Gastroesophageal sphincter (tissue), 3 donors: ENCODE results near the gene WASHC4.

Experiments used
- CTCF ChIP-seq, 4 experiments: fragments of 200-600 bp in 2 of 4; fragments of 450-650 bp in 2 of 4; sonication (generic) in 1 of 4; IDR thresholded peaks; one replicate each; pipeline ENCODE4 v1.5.1; 2017 to 2019; ENCODE audit warnings: antibody characterized with exemption in 4 of 4, mild to moderate bottlenecking in 2 of 4, moderate library complexity in 2 of 4
- POLR2A ChIP-seq, 2 donors: fragments of 450-650 bp; IDR thresholded peaks; one replicate each; pipeline ENCODE4 v1.6.1; 2017; ENCODE audit warnings: antibody characterized with exemption in 2 of 2, mild to moderate bottlenecking in 2 of 2, moderate library complexity in 1 of 2
- POLR2AphosphoS5 ChIP-seq: sonication (generic); formaldehyde crosslinking; IDR thresholded peaks from one replicate; pipeline ENCODE4 v1.6.1; 2017; ENCODE audit warnings: antibody characterized with exemption

GRCh38 chr12:105106621-105107020 is 910 bp upstream of the WASHC4 start:
- TF ChIP-seq CTCF (IDR thresholded peaks at IDR 0.05) (no peak), POLR2AphosphoS5 (no peak), POLR2A (IDR thresholded peaks at IDR 0.05) (no peak)
